Stomach smooth muscle (tissue), 2 donors: Measurements from ENCODE around the gene TMEM145.
A peak's percentile ranks its signal among the peaks of the same experiment; 100 is the strongest.

Experiments
- H3K27ac ChIP-seq: one replicate; pipeline ENCODE4 v1.7.0; 2013; ENCODE audit warnings: mild to moderate bottlenecking, low read length, inconsistent platforms
- H3K27me3 ChIP-seq, 2 donors: one replicate each; pipeline ENCODE4 v1.7.0; 2013; ENCODE audit warnings: low read length in 2 of 2; ENCODE audit not compliant: insufficient read depth in 2 of 2, control insufficient read depth in 1 of 2
- H3K36me3 ChIP-seq, 2 donors: one replicate each; pipeline ENCODE4 v1.7.0; 2013; ENCODE audit warnings: low read length in 2 of 2; ENCODE audit not compliant: control insufficient read depth in 2 of 2, insufficient read depth in 2 of 2
- H3K4me1 ChIP-seq: one replicate; pipeline ENCODE4 v1.7.0; 2013; ENCODE audit warnings: low read length; ENCODE audit not compliant: control insufficient read depth, insufficient read depth
- H3K4me3 ChIP-seq, 2 donors: one replicate each; pipeline ENCODE4 v1.7.0; 2013; ENCODE audit warnings: low read length in 2 of 2
- H3K9ac ChIP-seq, 2 donors: one replicate each; pipeline ENCODE4 v1.7.0; 2013; ENCODE audit warnings: low read length in 2 of 2, mild to moderate bottlenecking in 1 of 2
- H3K9me3 ChIP-seq, 2 donors: one replicate each; pipeline ENCODE4 v1.7.0; 2013; ENCODE audit warnings: low read length in 2 of 2; ENCODE audit not compliant: control insufficient read depth in 2 of 2
- donor health status: healthy.
- donor health status: Pancreatic carcinoma.

The TMEM145 gene

GRCh38 chr19:42278452-42279154 lies 34.5 kb upstream of the TMEM145 start:
- Histone ChIP-seq H3K4me3 (peak overlapping the region in 1 of 2 donors; percentile 89), H3K27me3 (no peaks in the 10 kb centered on the region), H3K27ac (peak overlapping the region; percentile 88), H3K4me1 (peaks cover 83% of the 10 kb centered on the region), H3K36me3 (peaks cover 9 to 14% of the 10 kb centered on the region in 2 donors), H3K9ac (peak overlapping the region; percentile 54 to 75), H3K9me3 (no peaks in the 10 kb centered on the region)

GRCh38 chr19:42279155-42279901 lies 33.8 kb upstream of the TMEM145 start:
- H3K36me3 ChIP-seq: peaks cover 4 to 9% of the 10 kb centered on the region in 2 donors

GRCh38 chr19:42279902-42280814 lies 33.0 kb upstream of the TMEM145 start:
- peak overlapping the region; percentile 54 to 75 for H3K9ac ChIP-seq
- H3K27ac ChIP-seq: peak overlapping the region; percentile 88
- H3K36me3 ChIP-seq: peaks cover 0 to 1% of the 10 kb centered on the region in 2 donors
- peaks cover 79% of the 10 kb centered on the region for H3K4me1 ChIP-seq
- peak overlapping the region; percentile 88 to 89 for H3K4me3 ChIP-seq
- no peaks in the 10 kb centered on the region for H3K9me3 ChIP-seq
- no peaks in the 10 kb centered on the region for H3K27me3 ChIP-seq

More at GRCh38 chr19:42279155-42279901, 33.8 kb upstream of the TMEM145 start:
- peak overlapping the region; percentile 88 to 89 for H3K4me3 ChIP-seq
- H3K27me3 ChIP-seq: no peaks in the 10 kb centered on the region
- no peaks in the 10 kb centered on the region for H3K9me3 ChIP-seq
- H3K4me1 ChIP-seq: peaks cover 81% of the 10 kb centered on the region
- H3K27ac ChIP-seq: peak overlapping the region; percentile 88
- peak overlapping the region; percentile 54 to 75 for H3K9ac ChIP-seq

GRCh38 chr19:42280815-42281145 lies 32.3 kb upstream of the TMEM145 start:
- Histone ChIP-seq H3K4me1 (peaks cover 82% of the 10 kb centered on the region), H3K27ac (peak overlapping the region; percentile 88), H3K9me3 (no peaks in the 10 kb centered on the region), H3K9ac (peak overlapping the region in 1 of 2 donors; percentile 54), H3K36me3 (no peaks in the 10 kb centered on the region), H3K4me3 (peak overlapping the region in 1 of 2 donors; percentile 89), H3K27me3 (no peaks in the 10 kb centered on the region)

GRCh38 chr19:42281146-42281826 lies 31.8 kb upstream of the TMEM145 start:
- H3K9ac ChIP-seq: peak overlapping the region; percentile 58 to 66
- no peaks in the 10 kb centered on the region for H3K36me3 ChIP-seq
- no peaks in the 10 kb centered on the region for H3K9me3 ChIP-seq
- H3K27ac ChIP-seq: peak overlapping the region; percentile 88
- no peaks in the 10 kb centered on the region for H3K27me3 ChIP-seq
- peaks cover 82% of the 10 kb centered on the region for H3K4me1 ChIP-seq
- peak overlapping the region; percentile 55 to 89 for H3K4me3 ChIP-seq

- Histone ChIP-seq H3K4me3 (peak overlapping the region; percentile 55 to 89), H3K9ac (peak overlapping the region; percentile 58 to 66), H3K4me1 (peaks cover 82% of the 10 kb centered on the region)
These were observed 31.0 kb upstream of the TMEM145 start for GRCh38 chr19:42281827-42282762.

GRCh38 chr19:42282819-42283187 lies 30.3 kb upstream of the TMEM145 start:
- Histone ChIP-seq H3K9ac (peak overlapping the region; percentile 73 to 77), H3K27ac (peak overlapping the region; percentile 84), H3K36me3 (peaks cover 7% of the 10 kb centered on the region in 2 donors), H3K4me1 (peaks cover 76% of the 10 kb centered on the region), H3K4me3 (peak overlapping the region; percentile 49 to 75), H3K9me3 (no peaks in the 10 kb centered on the region), H3K27me3 (no peaks in the 10 kb centered on the region)

More at GRCh38 chr19:42281827-42282762, 31.0 kb upstream of the TMEM145 start:
- no peaks in the 10 kb centered on the region for H3K9me3 ChIP-seq
- H3K27me3 ChIP-seq: no peaks in the 10 kb centered on the region
- peak overlapping the region; percentile 88 for H3K27ac ChIP-seq
- peaks cover under 1% of the 10 kb centered on the region in 2 donors for H3K36me3 ChIP-seq

GRCh38 chr19:42283188-42284065 lies 29.7 kb upstream of the TMEM145 start:
- Histone ChIP-seq H3K27ac (peak overlapping the region; percentile 84), H3K27me3 (no peaks in the 10 kb centered on the region)

More at GRCh38 chr19:42283188-42284065, 29.7 kb upstream of the TMEM145 start:
- H3K36me3 ChIP-seq: peaks cover 13 to 14% of the 10 kb centered on the region in 2 donors
- peak overlapping the region; percentile 49 to 75 for H3K4me3 ChIP-seq
- H3K9me3 ChIP-seq: no peaks in the 10 kb centered on the region
- peak overlapping the region; percentile 73 to 77 for H3K9ac ChIP-seq
- peaks cover 69% of the 10 kb centered on the region for H3K4me1 ChIP-seq
